Psoas muscle (tissue), 8 donors: ENCODE data around the gene ADAMTS20. TPM values are rescaled to one million over a fixed set of nuclear protein-coding genes. Genes with fewer than 3 reads are reported as not detected.

Source experiments
- ATAC-seq, 4 donors: fragments of 200-7000 bp; cut with Tn5 transposase; one replicate each; pipeline ENCODE4 v1.9.1; 2020; ENCODE audit warnings: moderate library complexity in 3 of 4, mild to moderate bottlenecking in 2 of 4
- DNase-seq, 2 donors: peaks; one replicate each; pipeline ENCODE4 v3.0.0-alpha.2; 2020
- H3K27ac ChIP-seq: fragments of 200-600 bp; one replicate; pipeline ENCODE4 v1.8.0; 2022
- H3K27me3 ChIP-seq, 3 donors: fragments of 200-600 bp in 1 of 3; one replicate each; pipeline versions ENCODE4 v1.6.1 to v1.8.0; 2013 to 2022; ENCODE audit warnings: low read length in 2 of 3, mild to moderate bottlenecking in 2 of 3, moderate library complexity in 1 of 3; ENCODE audit not compliant: insufficient read depth in 3 of 3
- H3K36me3 ChIP-seq, 2 donors: fragments of 200-600 bp in 1 of 2; one replicate each; pipeline versions ENCODE4 v1.6.1 to v1.8.0; 2013 to 2022; ENCODE audit warnings: low read depth in 1 of 2, mild to moderate bottlenecking in 1 of 2, moderate library complexity in 1 of 2; ENCODE audit not compliant: insufficient read depth in 1 of 2
- H3K4me1 ChIP-seq: fragments of 200-600 bp; one replicate; pipeline ENCODE4 v1.8.0; 2022
- H3K4me3 ChIP-seq: fragments of 200-600 bp; one replicate; pipeline ENCODE4 v1.8.0; 2022; ENCODE audit warnings: mild to moderate bottlenecking
- H3K9me3 ChIP-seq: fragments of 200-600 bp; one replicate; pipeline ENCODE4 v1.8.0; 2022
- CTCF ChIP-seq: fragments of 200-600 bp; IDR thresholded peaks from one replicate; pipeline ENCODE4 v1.8.0; 2022; ENCODE audit warnings: antibody characterized with exemption
- WGBS, 3 donors: extraction: QIAGEN DNeasy Blood & Tissue Kit; methylation state at CpG; one replicate each; pipeline versions ENCODE4 v1.1.6 to v1.1.7; 2013; 5-methylcytosine and 5-hydroxymethylcytosine counted together
- intact Hi-C, 2 donors: fragments of 100-400 bp; cut with DNase I; formaldehyde crosslinking; loops; one replicate each; pipeline versions ENCODE4 v1.11.0 to v1.14.2; 2022
- polyA plus RNA-seq, 3 donors: library from polyadenylated mRNA; stranded (reverse); fragments of 200-250 nt; gene quantifications; one replicate each; pipeline ENCODE4 v1.2.3, GENCODE V29; 2013
- total RNA-seq, 4 donors: library from RNA; stranded (reverse); fragmentation: NEBNext Ultra II Directional in 2 of 4; extraction: Animal tissue kit (Norgen Biotek cat#: 25700) in 2 of 4; gene quantifications; one replicate each; pipeline versions ENCODE4 v1.2.1 to v1.2.4, GENCODE V29; 2021 to 2023
- donor health status: healthy with polysubstance abuse.
- donor health status: DM: no; HTN: no; CAD: no; lungs with moderate emphysema.
- donor health status: Bipolar disorder and iron deficiency.
- donor health status: healthy.
- donor health status: DM: yes; HTN: yes; CAD: no.
- donor health status: DM: no; HTN: no; CAD: no.
- donor health status: DM: no; HTN: no; CAD: no.
- donor health status: DM: yes; HTN: yes; CAD: no.

Gene ADAMTS20
- total and polyA plus RNA-seq, 7 donors: 0.01 TPM; not detected in 6

- no peaks in the 10 kb centered on the region for H3K4me1 ChIP-seq
- no peak for ATAC-seq
These were observed 135.0 kb downstream of the ADAMTS20 start for GRCh38 chr12:43416981-43417380.

GRCh38 chr12:43407816-43408645 is 144.0 kb downstream of the ADAMTS20 start:
- 19 to 29% (median 23%) methylated on average over 1 of the region's 1 CpG for WGBS, 3 donors
- Histone ChIP-seq H3K9me3 (no peaks in the 10 kb centered on the region), H3K27me3 (no peaks in the 10 kb centered on the region), H3K27ac (no peak overlapping the region), H3K4me1 (no peaks in the 10 kb centered on the region), H3K4me3 (no peak overlapping the region), H3K36me3 (no peaks in the 10 kb centered on the region)
- DNase-seq (no peak), ATAC-seq (no peak)
- intact Hi-C loops: no loop called here
- TF ChIP-seq CTCF: no peak

More at GRCh38 chr12:43416981-43417380, 135.0 kb downstream of the ADAMTS20 start:
- H3K4me3 ChIP-seq: no peak overlapping the region
- no peaks in the 10 kb centered on the region for H3K9me3 ChIP-seq
- H3K27ac ChIP-seq: no peak overlapping the region
- no peak for DNase-seq
- H3K27me3 ChIP-seq: no peaks in the 10 kb centered on the region
- intact Hi-C loops: no loop called here
- no peak for TF ChIP-seq CTCF
- no peaks in the 10 kb centered on the region for H3K36me3 ChIP-seq

GRCh38 chr12:43406801-43407200 is 145.2 kb downstream of the ADAMTS20 start:
- no peaks in the 10 kb centered on the region for H3K27me3 ChIP-seq
- ATAC-seq: no peak
- H3K9me3 ChIP-seq: no peaks in the 10 kb centered on the region
- WGBS, 3 donors: 73 to 81% (median 76%) methylated on average over 1 of the region's 1 CpG
- no peak overlapping the region for H3K4me3 ChIP-seq
- no peak for DNase-seq
- intact Hi-C loops: no loop called here
- no peaks in the 10 kb centered on the region for H3K4me1 ChIP-seq
- H3K36me3 ChIP-seq: no peaks in the 10 kb centered on the region
- H3K27ac ChIP-seq: no peak overlapping the region
- TF ChIP-seq CTCF: no peak

- DNase-seq (no peak), ATAC-seq (no peak)
- H3K4me3 ChIP-seq: no peak overlapping the region
- no peak for TF ChIP-seq CTCF
- no peaks in the 10 kb centered on the region for H3K36me3 ChIP-seq
- no peak overlapping the region for H3K27ac ChIP-seq
- intact Hi-C loops: no loop called here
- no peaks in the 10 kb centered on the region for H3K4me1 ChIP-seq
- no peaks in the 10 kb centered on the region for H3K27me3 ChIP-seq
- H3K9me3 ChIP-seq: no peaks in the 10 kb centered on the region
These were observed 149.6 kb downstream of the ADAMTS20 start for GRCh38 chr12:43402436-43402835.

GRCh38 chr12:43401096-43401495 is 150.9 kb downstream of the ADAMTS20 start:
- no peaks in the 10 kb centered on the region for H3K4me1 ChIP-seq
- no peaks in the 10 kb centered on the region for H3K36me3 ChIP-seq
- no peak for TF ChIP-seq CTCF
- DNase-seq: no peak
- WGBS, 3 donors: 14 to 22% (median 20%) methylated on average over 1 of the region's 1 CpG
- no peak overlapping the region for H3K4me3 ChIP-seq
- no peaks in the 10 kb centered on the region for H3K9me3 ChIP-seq
- ATAC-seq: no peak
- no peak overlapping the region for H3K27ac ChIP-seq
- H3K27me3 ChIP-seq: no peaks in the 10 kb centered on the region
- intact Hi-C loops: no loop called here
